ENCODE measurements around the gene SEC14L1.

GRCh38 chr17:77240976-77241375 lies 100.2 kb downstream of the SEC14L1 start:
- TF ChIP-seq POU2F2 (IDR thresholded peaks at IDR 0.05; ENCODE audit: low read depth, low read length), result no peak
- TF ChIP-seq POLR2A (IDR thresholded peaks at IDR 0.05; ENCODE audit: low read depth, low read length), result no peak
- TF ChIP-seq POLR2AphosphoS5 (IDR thresholded peaks at IDR 0.05; ENCODE audit: low read depth, low read length), result no peak
- TF ChIP-seq SPI1 (IDR thresholded peaks at IDR 0.05; ENCODE audit: low read depth, low read length), result no peak
- TF ChIP-seq TAF1 (IDR thresholded peaks at IDR 0.05; ENCODE audit: low read depth, low read length), result no peak
- TF ChIP-seq PAX5 (IDR thresholded peaks at IDR 0.05; ENCODE audit: insufficient read depth, low read length, severe bottlenecking), result no peak
